DMS153 treated with DMSO at 0.1 percent for 48 hours (cell line): ENCODE measurements around the gene FAAH.

Experiments
- DNase-seq: peaks from one replicate; lab custom pipeline; 2025; ENCODE audit not compliant: unreplicated experiment; lab: John Stamatoyannopoulos, UW

Gene FAAH

GRCh38 chr1:46421739-46422138 lies 27.6 kb downstream of the FAAH start:
- no peak for DNase-seq

GRCh38 chr1:46422261-46422871 lies 28.2 kb downstream of the FAAH start:
- DNase-seq = no peak

DNA sequence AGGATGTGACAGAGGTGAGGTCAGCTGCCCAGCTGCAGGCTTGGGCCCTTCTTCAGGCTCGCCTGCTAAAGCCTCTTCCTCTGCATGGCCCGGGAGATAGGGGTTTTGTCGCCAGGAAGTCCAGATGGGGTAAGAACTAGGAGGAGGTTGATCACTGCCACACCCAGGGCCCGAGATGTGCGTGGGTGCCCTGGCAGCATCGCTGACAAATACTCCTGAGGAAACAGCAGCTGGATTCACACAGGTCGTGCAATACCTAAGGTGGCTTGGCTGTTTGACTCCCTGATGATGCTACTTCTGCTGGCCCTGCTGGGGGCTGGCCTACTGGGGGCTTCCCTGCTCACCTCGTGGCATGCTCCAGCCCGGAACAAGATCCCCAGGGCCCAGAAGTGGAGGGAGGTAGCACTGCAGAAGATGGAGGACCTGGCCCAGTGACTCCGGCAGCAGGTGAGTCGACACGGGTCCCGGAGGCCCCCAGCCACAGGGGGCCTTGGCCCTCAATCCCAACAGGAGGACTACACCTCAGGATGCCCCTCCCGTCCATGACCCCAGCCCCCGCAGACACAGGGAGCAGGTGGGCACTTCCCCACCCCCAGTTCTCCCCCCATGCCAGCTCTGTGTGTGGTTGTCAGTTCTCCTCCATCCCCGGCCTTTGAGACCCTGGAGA lies 29.6 kb downstream of the FAAH start:
- DNase-seq = no peak

DNA sequence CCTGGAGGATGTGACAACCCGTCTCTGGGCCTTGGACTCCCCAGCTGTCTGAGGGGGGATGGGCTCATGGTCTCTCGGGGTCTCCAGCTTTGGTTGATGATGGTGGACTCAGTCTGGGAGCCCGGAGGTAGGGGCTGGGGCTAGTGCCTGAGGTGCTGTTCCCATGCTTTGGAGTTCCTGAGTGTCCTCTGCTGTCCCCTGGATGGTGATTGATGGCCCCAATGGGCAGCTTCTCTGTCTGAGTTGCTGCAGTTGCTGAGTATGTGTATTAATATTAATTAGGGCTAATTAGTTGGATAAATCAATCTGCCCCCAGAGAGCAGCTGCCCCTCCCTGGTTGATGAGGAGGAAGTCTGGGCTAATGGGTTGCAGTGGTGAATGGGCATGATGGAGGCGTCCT lies 30.6 kb downstream of the FAAH start:
- DNase-seq = no peak

- DNase-seq = no peak
Measured at GRCh38 chr1:46425726-46426125, 31.6 kb downstream of the FAAH start.

- no peak for DNase-seq
Measured at GRCh38 chr1:46427541-46427940, 33.4 kb downstream of the FAAH start.

DNA sequence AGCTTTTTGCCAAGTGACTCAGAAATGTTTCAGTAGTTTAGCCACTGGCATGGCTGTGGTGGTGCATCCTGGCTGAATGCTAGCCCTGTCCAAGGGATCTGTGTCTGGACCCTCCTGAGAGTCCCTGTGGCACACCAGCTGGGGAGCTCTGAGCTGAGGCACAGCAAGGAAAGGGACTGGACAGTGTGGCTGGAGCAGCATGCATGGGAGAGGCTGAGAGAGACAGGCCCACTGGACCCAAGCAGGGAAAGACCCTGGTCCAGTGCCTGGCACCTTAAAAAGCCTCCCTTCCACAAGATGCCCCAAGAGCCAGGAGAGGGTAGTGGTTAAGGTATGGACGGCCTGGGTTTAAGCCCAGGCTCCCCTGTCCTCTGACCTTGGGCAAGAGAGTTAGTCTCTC lies 35.3 kb downstream of the FAAH start:
- DNase-seq = no peak

DNA sequence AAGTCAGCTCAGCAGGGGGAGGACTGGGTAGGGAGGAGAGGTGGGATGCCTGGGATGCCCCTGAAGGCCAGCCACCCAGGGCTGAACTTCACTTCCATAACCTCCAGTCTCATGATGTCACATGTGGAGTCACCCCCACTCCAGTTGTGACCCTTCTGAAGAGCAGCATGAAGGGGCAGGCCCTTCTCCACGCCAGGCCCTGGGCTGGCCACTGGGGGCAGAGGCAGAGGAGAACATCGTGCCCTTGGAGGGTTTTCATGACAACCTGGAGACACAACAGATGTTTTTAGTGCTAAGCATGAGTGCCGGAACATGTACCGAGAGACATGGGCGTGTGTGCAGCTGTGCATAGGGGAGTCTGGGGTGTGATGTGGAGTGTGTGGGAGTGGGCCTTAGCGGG lies 37.6 kb downstream of the FAAH start:
- no peak for DNase-seq

DNA sequence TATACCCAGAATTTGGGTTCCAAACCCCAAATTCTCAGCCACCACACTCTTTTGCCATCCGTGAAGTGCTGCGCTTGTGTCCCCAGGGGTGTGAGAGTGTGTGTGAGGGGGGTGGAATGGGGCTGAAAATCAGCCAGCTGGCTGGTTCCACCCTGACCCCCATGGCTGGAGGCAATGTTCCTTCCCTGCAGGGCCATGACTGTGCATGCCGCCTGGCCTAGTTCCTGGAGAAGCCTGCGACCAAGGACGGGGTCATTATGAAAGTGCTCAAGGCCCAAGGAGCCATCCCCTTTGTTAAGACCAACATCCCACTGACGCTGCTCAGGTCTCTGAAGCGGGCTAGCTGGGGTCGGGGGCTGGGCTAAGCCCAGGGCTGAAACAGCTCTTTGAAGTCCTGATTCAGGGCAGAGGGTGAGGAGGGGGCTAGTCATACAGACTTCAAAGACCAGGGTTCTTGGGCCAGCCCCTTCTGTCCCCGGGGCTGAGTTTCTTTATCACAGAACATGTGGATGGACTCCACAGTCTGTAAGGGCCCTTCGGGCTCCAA lies 38.7 kb downstream of the FAAH start:
- DNase-seq = no peak

DNA sequence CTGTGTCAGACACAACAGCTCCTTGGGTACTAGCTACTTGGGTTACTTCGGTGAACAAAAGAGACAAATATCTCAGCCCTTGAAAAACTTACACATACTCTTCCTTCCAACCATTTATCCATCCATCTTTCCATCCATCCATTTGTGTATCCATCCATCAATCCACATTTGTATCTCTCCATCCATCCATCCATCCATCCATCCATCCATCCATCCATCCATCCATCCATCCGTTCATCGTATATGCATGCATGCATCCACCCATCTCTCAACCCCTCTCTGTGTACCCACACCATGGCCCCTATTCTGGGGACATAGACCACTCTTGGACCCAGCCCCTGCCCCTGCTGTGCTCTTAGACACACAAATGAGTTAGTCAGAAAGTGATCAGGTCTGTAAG lies 40.2 kb downstream of the FAAH start:
- DNase-seq = no peak

DNA sequence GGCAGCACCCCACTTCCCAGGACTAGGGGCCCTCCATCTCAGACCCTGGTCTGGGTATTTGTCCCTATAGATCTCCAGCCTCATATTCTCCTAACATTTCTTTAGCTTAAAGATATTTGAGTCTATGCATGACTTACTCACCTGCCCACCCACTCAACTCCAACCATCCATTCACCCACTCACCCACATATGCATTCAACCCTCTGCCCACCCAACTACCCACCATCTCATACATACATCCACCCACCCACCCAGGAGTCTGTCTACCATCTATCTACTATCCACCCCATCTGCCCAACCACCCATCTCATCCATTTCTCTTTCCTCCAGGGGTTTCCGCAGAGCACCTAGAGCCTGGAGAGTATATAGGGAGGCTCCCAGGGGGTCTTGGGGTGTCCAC lies 42.7 kb downstream of the FAAH start:
- DNase-seq = no peak

GRCh38 chr1:46437723-46438122 lies 43.6 kb downstream of the FAAH start:
- no peak for DNase-seq

DNA sequence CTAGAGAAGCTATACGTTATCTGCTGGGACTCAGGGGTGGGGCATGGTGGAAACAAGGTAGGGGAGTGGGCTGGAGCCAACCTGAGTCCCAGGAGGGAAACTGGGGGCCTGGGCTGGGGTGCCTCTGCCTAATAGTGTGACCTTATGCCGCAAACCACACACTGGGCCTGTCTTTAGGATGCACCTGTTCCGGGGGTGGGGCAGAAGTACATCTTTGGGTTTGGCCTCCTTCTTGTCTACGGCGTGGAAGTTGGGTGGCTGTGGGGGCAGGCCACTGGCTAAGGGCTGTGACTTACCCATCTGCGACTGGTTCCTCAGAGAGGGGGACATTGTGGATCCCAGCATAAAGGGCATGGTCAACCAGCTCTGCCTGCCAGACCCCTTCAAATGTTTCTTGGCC lies 44.2 kb downstream of the FAAH start:
- DNase-seq = no peak

DNA sequence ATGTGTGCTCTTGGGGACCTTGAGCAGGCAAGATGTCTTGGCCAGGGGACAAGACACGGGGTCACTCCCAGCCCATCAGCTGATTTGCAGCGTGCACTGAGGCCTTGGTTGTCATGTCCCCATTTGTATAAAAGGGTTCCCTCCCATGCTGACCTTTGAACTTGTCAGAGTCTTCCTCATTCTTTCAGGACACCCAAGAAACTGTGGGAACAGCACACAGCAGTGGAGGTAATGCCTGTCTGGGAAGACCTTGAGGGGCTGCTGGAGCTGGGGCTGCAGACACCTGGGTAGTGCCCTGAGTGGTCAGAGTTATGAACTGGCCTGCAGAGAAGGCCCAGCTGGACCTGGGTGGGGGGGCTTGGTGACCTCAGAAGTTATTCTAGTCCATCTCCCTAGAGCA lies 46.4 kb downstream of the FAAH start:
- DNase-seq = no peak

- peak; percentile 34 for DNase-seq
Measured at GRCh38 chr1:46442317-46443161, 48.4 kb downstream of the FAAH start.

DNA sequence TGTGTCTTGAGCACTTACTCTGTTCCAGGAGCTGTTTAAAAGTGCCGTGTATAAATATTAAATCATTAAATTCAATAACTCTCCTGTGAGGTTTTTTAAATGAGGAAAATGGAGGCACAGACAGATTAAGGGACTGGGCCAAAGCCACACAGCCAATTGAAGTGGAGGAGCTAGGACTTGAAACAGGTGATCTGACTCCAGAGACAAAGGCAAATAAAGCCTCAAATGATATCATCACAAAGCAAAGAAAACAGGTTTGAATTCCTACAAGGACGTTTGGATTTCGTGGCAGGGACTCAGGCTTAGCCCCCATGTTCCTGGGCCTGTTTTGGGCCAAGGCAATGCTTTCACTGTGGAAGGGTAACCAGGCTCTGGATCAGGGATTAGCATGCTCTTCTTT lies 50.3 kb downstream of the FAAH start:
- DNase-seq = no peak

- DNase-seq = no peak
Measured at GRCh38 chr1:46445773-46446256, 51.7 kb downstream of the FAAH start.

DNA sequence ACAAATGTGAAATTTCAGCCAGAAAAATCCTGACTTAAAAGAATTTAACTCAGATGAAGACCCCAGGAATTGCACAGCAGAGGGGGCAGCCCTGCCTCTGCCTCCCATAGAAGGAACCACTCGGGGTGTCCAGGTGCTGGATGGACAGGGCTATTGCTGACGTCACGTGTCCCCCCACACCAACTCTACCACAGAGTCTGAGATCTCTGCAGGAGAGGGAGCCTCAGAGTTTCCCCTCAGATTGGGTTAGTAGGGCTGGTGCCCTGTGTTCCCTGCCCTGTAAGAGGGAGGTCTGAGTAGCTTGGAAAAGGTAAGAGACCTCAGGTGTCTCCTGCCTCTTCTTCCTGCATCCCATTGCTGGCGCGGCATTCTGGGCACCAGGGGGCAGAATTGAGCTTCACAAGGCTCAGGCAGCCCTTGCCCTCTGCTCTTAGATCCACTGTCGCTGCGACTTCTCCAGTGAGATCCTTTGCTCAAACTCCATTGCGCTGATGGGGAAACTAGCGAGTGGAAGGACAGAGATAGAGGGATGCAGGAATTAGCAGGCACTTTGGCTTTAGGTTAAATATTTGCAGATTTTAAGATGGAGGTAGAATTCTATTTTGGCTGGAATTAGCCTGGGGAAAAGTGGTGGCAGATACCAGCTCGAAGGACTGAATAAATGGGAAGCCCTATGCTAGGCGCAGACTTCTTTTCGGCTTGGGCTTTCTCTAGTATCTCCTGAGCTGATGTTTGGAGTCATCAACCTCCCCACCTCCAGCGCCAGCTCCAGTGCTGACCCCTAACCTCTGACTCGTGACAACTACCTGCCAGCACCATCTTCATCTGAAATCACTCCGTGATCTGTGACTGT lies 52.8 kb downstream of the FAAH start:
- DNase-seq = peak; percentile 90

DNA sequence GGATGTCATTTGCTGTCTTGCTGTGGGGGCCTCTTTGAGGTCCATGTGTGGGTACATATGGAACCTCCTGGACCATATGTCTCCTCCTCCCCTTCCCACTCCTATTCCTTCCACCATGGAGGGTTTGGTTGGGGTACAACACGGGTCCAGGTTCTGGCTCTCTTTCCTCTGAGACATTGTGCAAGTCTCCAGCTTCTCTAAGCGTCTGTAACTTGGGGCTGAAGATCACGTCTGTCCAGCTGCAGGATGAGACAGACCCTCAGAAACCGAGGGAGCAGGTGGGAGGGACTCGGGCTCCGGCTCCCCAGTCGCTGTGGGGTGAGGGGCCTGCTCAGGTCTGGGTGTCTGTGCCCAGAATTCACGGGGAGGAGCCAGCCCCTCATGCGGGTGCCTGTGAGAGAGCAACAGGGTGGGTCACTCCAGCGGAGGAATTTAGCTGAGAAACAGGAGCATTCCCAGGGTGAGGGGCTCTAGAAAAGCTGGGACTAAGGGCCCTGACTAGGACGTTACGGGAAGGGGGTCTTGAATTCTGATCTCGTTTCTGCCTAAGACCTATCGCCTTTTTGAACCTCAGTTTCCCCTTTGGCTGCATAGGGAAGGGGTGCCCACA lies 53.5 kb downstream of the FAAH start:
- DNase-seq = no peak

DNA sequence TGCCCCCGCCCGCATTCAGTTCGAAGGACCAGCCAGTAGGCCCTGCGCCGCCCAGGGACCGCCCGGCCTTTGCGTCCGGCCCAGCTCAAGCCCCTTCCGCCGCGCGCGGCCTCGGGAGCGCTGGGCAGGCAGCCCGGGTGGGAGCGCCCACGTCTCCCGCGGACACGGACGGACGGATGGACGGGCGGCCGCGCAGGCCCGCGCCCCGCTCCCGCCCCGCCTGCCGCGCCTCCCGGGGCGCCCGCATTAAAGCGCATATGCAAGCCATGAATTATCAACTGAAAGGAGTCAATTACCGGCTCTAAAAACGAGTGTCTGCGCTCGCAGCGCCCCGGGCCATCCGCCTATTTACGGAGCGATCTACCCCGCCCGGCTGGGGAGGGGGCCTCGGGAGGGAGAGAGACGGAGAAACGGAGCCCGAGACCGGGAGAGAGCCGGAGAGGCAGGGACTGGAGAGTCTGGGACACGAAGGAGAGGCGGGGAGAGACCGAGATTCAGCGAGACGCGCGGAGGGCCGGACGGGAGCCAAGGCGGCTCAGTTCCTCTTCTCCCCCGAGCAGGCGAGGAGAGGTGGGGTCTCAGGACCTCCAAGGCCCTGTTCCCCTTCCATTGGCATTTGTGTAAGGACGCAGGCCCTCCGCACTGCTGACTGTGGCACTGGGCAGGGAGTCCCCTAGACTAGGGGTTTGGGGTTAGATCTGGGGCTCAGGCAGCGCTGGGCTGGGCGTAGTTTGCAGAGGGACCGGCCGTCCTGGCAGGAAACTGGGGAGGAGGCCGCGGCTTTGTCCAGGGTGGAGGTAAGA lies 54.2 kb downstream of the FAAH start:
- DNase-seq = no peak
